ELR (cell line): Measurements from ENCODE around the gene BBS9.
"Not testable (repeated sequence)": the region's sequence is repeated elsewhere in the genome, so short reads cannot be mapped to it uniquely, and the experiment has no call there.

ENCODE experiments used
- DNase-seq: peaks from one replicate; pipeline ENCODE4 v3.0.0-alpha.2; 2015; ENCODE audit warnings: low read depth

Gene BBS9

GRCh38 chr7:33196221-33196620 is 66.9 kb downstream of the BBS9 start:
- no peak for DNase-seq

GRCh38 chr7:33200282-33200681 is 70.9 kb downstream of the BBS9 start:
- no peak for DNase-seq

- DNase-seq = no peak
Observed at GRCh38 chr7:33201821-33202220, 72.5 kb downstream of the BBS9 start.

- DNase-seq = no peak
Observed at GRCh38 chr7:33210958-33211357, 81.6 kb downstream of the BBS9 start.

- DNase-seq = no peak
Observed at GRCh38 chr7:33212144-33212543, 82.8 kb downstream of the BBS9 start.

- no peak for DNase-seq
Observed at GRCh38 chr7:33215992-33216391, 86.6 kb downstream of the BBS9 start.

GRCh38 chr7:33217595-33217994 is 88.2 kb downstream of the BBS9 start:
- DNase-seq = no peak

GRCh38 chr7:33218841-33219535 is 89.6 kb downstream of the BBS9 start:
- DNase-seq = not testable (repeated sequence)

GRCh38 chr7:33220231-33220630 is 90.9 kb downstream of the BBS9 start:
- no peak for DNase-seq

GRCh38 chr7:33221390-33221789 is 92.0 kb downstream of the BBS9 start:
- DNase-seq = no peak

- no peak for DNase-seq
Observed at GRCh38 chr7:33232632-33233145, 103.3 kb downstream of the BBS9 start.

GRCh38 chr7:33233659-33234058 is 104.3 kb downstream of the BBS9 start:
- DNase-seq = no peak

- no peak for DNase-seq
Observed at GRCh38 chr7:33237036-33237435, 107.7 kb downstream of the BBS9 start.

- peak; percentile 73 for DNase-seq
Observed at GRCh38 chr7:33243319-33243881, 114.0 kb downstream of the BBS9 start.

GRCh38 chr7:33248671-33249070 is 119.3 kb downstream of the BBS9 start:
- DNase-seq = no peak

GRCh38 chr7:33250421-33250871 is 121.1 kb downstream of the BBS9 start:
- no peak for DNase-seq

GRCh38 chr7:33251301-33251700 is 121.9 kb downstream of the BBS9 start:
- DNase-seq = peak; percentile 5

- DNase-seq = no peak
Observed at GRCh38 chr7:33258491-33258951, 129.2 kb downstream of the BBS9 start.

GRCh38 chr7:33261585-33261984 is 132.2 kb downstream of the BBS9 start:
- peak; percentile 24 for DNase-seq

GRCh38 chr7:33262476-33262875 is 133.1 kb downstream of the BBS9 start:
- DNase-seq = peak; percentile 28

GRCh38 chr7:33271839-33272371 is 142.5 kb downstream of the BBS9 start:
- DNase-seq = not testable (repeated sequence)

GRCh38 chr7:33273356-33273755 is 144.0 kb downstream of the BBS9 start:
- no peak for DNase-seq

- DNase-seq = no peak
Observed at GRCh38 chr7:33276325-33276724, 147.0 kb downstream of the BBS9 start.
